OCI-LY1 (cell line): ENCODE data around the gene TANGO6.

ENCODE experiments used
- H2AFZ ChIP-seq: fragments of 200-600 bp; sonication (generic), shearing (Covaris generic); 2 replicates; pipeline ENCODE4 v1.6.0; 2014; ENCODE audit warnings: antibody characterized with exemption, mild to moderate bottlenecking, low read length
- H3F3A ChIP-seq: fragments of 200-600 bp; sonication (generic), shearing (Covaris generic); 2 replicates; pipeline ENCODE4 v1.6.0; 2014; ENCODE audit warnings: mild to moderate bottlenecking, antibody characterized with exemption, low read length, moderate library complexity; ENCODE audit not compliant: insufficient read depth
- H3K27ac ChIP-seq: fragments of 200-600 bp; sonication (generic); 2 replicates; pipeline ENCODE4 v1.5.1; 2014; ENCODE audit warnings: low read length, mixed run types, mild to moderate bottlenecking, low read depth; ENCODE audit not compliant: poor library complexity, severe bottlenecking
- H3K27me3 ChIP-seq: fragments of 200-600 bp; sonication (generic); 2 replicates; pipeline ENCODE4 v1.6.0; 2014; ENCODE audit warnings: antibody characterized with exemption, mild to moderate bottlenecking, low read length, moderate library complexity; ENCODE audit not compliant: insufficient read depth
- H3K36me3 ChIP-seq: fragments of 200-600 bp; sonication (generic); 2 replicates; pipeline ENCODE4 v1.6.1; 2014; ENCODE audit warnings: mild to moderate bottlenecking, antibody characterized with exemption, low read length, moderate library complexity, mixed read lengths; ENCODE audit not compliant: insufficient read depth
- H3K4me1 ChIP-seq: fragments of 200-600 bp; sonication (generic); 2 replicates; pipeline ENCODE4 v1.5.1; 2014; ENCODE audit warnings: mild to moderate bottlenecking, low read length, moderate library complexity; ENCODE audit not compliant: insufficient read depth, severe bottlenecking
- H3K4me2 ChIP-seq: fragments of 200-600 bp; sonication (generic), shearing (Covaris generic); 2 replicates; pipeline ENCODE4 v1.6.1; 2014; ENCODE audit warnings: low read length
- H3K4me3 ChIP-seq: fragments of 200-600 bp; sonication (generic); 2 replicates; pipeline ENCODE4 v1.5.1; 2014; ENCODE audit warnings: low read length, low read depth, mild to moderate bottlenecking, mixed read lengths; ENCODE audit not compliant: poor library complexity, severe bottlenecking
- H3K79me2 ChIP-seq: fragments of 200-600 bp; shearing (Covaris generic); 2 replicates; pipeline ENCODE4 v1.6.1; 2016; ENCODE audit warnings: mixed run types, low read length, mixed read lengths; ENCODE audit not compliant: insufficient read depth
- H3K9ac ChIP-seq: fragments of 200-600 bp; sonication (generic), shearing (Covaris generic); 2 replicates; pipeline ENCODE4 v1.6.1; 2014; ENCODE audit warnings: mild to moderate bottlenecking, low read length, mixed read lengths
- H3K9me2 ChIP-seq: fragments of 200-600 bp; sonication (generic), shearing (Covaris generic); 2 replicates; pipeline ENCODE4 v1.6.1; 2014; ENCODE audit warnings: low read depth, mild to moderate bottlenecking, low read length, mixed read lengths
- H3K9me3 ChIP-seq: fragments of 200-600 bp; shearing (Covaris generic); 2 replicates; pipeline ENCODE4 v1.6.1; 2014; ENCODE audit warnings: low read length, mixed read lengths
- H4K20me1 ChIP-seq: fragments of 200-600 bp; sonication (generic), shearing (Covaris generic); 2 replicates; pipeline ENCODE4 v1.6.0; 2016; ENCODE audit warnings: mild to moderate bottlenecking, low read length; ENCODE audit not compliant: insufficient read depth
- EZH2 ChIP-seq: fragments of 200-600 bp; sonication (generic), shearing (Covaris generic); IDR thresholded peaks from 2 replicates; pipeline ENCODE4 v1.8.0; 2017; ENCODE audit warnings: borderline replicate concordance, mixed run types, mild to moderate bottlenecking, antibody characterized with exemption, low read length, moderate library complexity, mixed read lengths
- TF ChIP-seq, protein P1 (sequence below): fragments of 200-600 bp; sonication (generic), shearing (Covaris generic); IDR thresholded peaks from 2 replicates; pipeline ENCODE4 v1.5.1; 2017; ENCODE audit warnings: mild to moderate bottlenecking, antibody characterized with exemption, low read length, moderate library complexity, mixed read lengths

Gene TANGO6

DNA sequence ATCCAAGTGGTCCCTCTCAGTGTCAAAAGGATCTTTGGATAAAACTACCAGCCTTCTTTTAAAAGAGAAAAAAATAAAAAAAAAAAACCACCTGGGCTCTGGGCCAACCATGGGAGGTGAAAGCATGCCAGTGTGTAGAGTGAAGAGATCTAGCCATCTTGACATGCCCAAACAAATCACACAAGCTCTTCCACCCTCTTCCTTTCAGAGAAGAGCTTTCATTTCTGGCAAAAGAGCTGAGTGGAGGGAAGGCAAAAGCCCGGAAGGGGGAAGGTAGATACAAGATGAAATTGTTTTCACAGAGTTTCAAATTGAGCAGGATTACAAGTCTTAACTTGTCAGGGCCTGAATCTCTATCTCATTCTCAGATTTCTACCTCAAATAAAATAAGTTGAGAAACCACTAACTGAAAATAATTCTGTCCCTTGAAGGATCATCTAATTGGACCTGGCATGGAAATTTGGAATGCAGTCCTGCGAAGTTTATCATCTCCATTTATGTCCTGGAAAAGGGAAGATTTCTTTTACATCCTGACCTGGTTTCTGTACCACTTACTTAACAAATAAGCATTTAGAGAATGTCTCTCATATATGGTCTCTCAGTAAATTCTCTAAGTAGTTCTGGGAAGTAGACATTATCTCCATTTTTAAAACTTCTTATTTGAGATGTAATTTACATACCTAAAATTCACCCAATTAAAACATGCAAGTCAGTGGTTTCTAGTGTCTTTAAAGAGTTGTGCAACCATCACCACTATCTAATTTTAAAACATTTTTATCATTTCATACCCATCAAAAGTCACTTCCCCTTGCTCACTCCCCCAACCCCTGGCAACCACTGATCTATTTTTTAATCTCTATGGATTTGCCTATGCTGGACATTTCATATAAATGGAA lies 93.7 kb downstream of the TANGO6 start:
- Histone ChIP-seq H3K4me3 (no peak overlapping the region), H3K4me1 (no peaks in the 10 kb centered on the region), H2AFZ (no peak overlapping the region), H3K27ac (no peak overlapping the region), H3F3A (no peaks in the 10 kb centered on the region), H3K9me2 (no peaks in the 10 kb centered on the region), H3K9me3 (no peaks in the 10 kb centered on the region), H3K36me3 (peaks cover 12% of the 10 kb centered on the region), H3K4me2 (no peak overlapping the region), H4K20me1 (no peaks in the 10 kb centered on the region), H3K27me3 (no peaks in the 10 kb centered on the region), H3K79me2 (no peaks in the 10 kb centered on the region), H3K9ac (no peak overlapping the region)
- TF ChIP-seq, protein P1, sequence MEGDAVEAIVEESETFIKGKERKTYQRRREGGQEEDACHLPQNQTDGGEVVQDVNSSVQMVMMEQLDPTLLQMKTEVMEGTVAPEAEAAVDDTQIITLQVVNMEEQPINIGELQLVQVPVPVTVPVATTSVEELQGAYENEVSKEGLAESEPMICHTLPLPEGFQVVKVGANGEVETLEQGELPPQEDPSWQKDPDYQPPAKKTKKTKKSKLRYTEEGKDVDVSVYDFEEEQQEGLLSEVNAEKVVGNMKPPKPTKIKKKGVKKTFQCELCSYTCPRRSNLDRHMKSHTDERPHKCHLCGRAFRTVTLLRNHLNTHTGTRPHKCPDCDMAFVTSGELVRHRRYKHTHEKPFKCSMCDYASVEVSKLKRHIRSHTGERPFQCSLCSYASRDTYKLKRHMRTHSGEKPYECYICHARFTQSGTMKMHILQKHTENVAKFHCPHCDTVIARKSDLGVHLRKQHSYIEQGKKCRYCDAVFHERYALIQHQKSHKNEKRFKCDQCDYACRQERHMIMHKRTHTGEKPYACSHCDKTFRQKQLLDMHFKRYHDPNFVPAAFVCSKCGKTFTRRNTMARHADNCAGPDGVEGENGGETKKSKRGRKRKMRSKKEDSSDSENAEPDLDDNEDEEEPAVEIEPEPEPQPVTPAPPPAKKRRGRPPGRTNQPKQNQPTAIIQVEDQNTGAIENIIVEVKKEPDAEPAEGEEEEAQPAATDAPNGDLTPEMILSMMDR, result no peak
- no peak for TF ChIP-seq EZH2

DNA sequence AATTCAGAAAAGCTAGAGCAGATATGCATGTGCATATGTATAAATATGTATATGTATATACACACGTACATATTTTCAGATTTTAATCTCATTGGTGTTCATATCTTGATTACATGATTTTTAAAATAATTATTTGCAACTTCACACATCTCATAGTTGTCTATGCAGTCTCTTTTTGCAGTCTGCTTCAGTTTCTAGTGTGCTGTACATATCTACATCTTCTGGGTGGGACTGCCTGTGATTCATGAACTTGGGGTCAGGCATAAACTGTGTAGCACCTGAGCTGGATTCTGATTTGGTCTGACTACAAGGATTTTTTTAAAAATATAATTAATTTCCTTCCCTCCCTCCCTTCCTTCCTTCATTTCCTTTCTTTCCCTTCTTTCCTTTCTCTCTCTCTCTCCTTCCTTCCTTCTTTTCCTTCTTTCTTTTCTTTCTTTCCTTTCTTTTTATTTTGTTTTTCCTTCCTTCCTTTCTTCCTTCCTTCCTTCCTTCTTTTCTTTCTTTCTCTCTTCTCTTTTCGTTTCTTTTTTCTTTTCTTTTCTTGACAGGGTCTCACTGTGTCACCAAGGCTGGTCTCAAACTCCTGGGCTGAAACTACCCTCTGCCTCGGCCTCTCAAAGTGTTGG lies 96.5 kb downstream of the TANGO6 start:
- Histone ChIP-seq H3K9me2 (no peaks in the 10 kb centered on the region), H2AFZ (no peak overlapping the region), H3K9me3 (peaks cover 8% of the 10 kb centered on the region; the same call in 1 of the 2 replicates), H3K79me2 (no peaks in the 10 kb centered on the region), H3K27ac (no peak overlapping the region), H3K36me3 (peaks cover 10% of the 10 kb centered on the region; the same call in 1 of the 2 replicates), H3K4me2 (no peak overlapping the region), H3K4me3 (no peak overlapping the region), H3K4me1 (no peaks in the 10 kb centered on the region), H3K27me3 (no peaks in the 10 kb centered on the region), H3K9ac (no peak overlapping the region), H4K20me1 (no peaks in the 10 kb centered on the region), H3F3A (no peaks in the 10 kb centered on the region)
- TF ChIP-seq, protein P1, result no peak
- TF ChIP-seq EZH2, result no peak

GRCh38 chr16:68940816-68941215 lies 97.5 kb downstream of the TANGO6 start:
- H3K9ac ChIP-seq, result no peak overlapping the region
- no peaks in the 10 kb centered on the region for H3F3A ChIP-seq
- no peaks in the 10 kb centered on the region for H3K27me3 ChIP-seq
- H3K9me2 ChIP-seq, result no peaks in the 10 kb centered on the region
- H2AFZ ChIP-seq, result no peak overlapping the region
- no peak overlapping the region for H3K4me3 ChIP-seq
- peaks cover 8% of the 10 kb centered on the region; the same call in 1 of the 2 replicates for H3K9me3 ChIP-seq
- H3K27ac ChIP-seq, result no peak overlapping the region
- H3K4me2 ChIP-seq, result no peak overlapping the region
- H3K4me1 ChIP-seq, result no peaks in the 10 kb centered on the region
- TF ChIP-seq EZH2, result no peak
- TF ChIP-seq, protein P1, result no peak
- H3K36me3 ChIP-seq, result peaks cover 10% of the 10 kb centered on the region; the same call in 1 of the 2 replicates
- no peaks in the 10 kb centered on the region for H3K79me2 ChIP-seq
- no peaks in the 10 kb centered on the region for H4K20me1 ChIP-seq
